ENCODE results near the gene RPL15. TPM values are rescaled to one million over a fixed set of nuclear protein-coding genes. Genes with fewer than 3 reads are reported as not detected.

Gene RPL15
- total RNA-seq, 2 experiments from 2014 or later = 2,355 to 2,390 TPM

DNA sequence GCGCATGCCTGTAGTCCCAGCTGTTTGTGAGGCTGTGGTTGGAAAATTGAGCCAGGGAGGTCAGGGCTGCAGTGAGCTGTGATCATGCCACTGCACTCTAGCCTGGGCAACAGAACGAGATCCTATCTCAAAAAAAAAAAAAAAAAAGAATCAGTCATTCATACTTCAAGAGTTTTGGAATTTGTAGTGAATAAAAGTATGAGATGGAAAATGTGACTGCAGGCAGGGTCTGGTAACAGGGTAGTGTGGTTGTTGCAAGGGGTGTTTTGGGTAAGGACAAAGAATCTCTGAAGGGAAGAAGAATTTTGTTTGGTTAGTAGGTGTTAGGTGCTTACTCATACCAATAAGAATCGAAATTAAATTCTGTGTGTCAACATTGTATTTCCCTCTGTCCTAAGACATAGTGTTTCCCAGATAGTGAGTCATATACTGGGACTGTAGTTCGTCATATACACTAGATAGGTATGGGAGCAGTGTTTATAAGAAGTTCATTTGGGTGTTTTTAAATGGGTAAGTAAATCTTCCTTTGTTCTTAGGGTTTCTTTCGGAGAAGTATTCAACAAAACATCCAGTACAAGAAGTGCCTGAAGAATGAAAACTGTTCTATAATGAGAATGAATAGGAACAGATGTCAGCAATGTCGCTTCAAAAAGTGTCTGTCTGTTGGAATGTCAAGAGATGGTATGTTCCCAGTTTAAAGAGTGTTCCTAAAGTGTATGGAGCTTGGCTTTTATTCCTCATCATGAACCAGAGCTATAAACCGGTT is 42.4 kb downstream of the RPL15 start:
- DNase-seq (ENCODE audit: low spot score) = no peak
- Histone ChIP-seq H2AFZ (ENCODE audit: low read length) (no peak overlapping the region), H3K4me1 (ENCODE audit: insufficient read depth, low read length, poor library complexity, severe bottlenecking) (no peaks in the 10 kb centered on the region), H3K27ac (ENCODE audit: low read depth, low read length, poor library complexity, severe bottlenecking) (no peak overlapping the region), H3K79me2 (ENCODE audit: insufficient read depth, low read depth, low read length) (no peaks in the 10 kb centered on the region), H3K4me3 (ENCODE audit: low read depth, low read length, poor library complexity, severe bottlenecking) (no peak overlapping the region), H4K20me1 (ENCODE audit: insufficient read depth, low read length) (no peaks in the 10 kb centered on the region), H3K9me2 (ENCODE audit: insufficient read depth, low read length) (no peaks in the 10 kb centered on the region), H3K4me2 (ENCODE audit: low read length) (no peak overlapping the region), H3K9me3 (ENCODE audit: low read length) (no peaks in the 10 kb centered on the region), H3K36me3 (ENCODE audit: insufficient read depth, low read length) (peaks cover 16% of the 10 kb centered on the region)
- no TSS peak for BruUV-seq (replicated peaks)
- CTCF ChIA-PET (ENCODE audit: unreplicated experiment) = no interaction called here
- TF ChIP-seq EZH2phosphoT487 (IDR thresholded peaks at IDR 0.05; ENCODE audit: borderline replicate concordance, low read depth, low read length) = no peak
- TF ChIP-seq, protein P1, sequence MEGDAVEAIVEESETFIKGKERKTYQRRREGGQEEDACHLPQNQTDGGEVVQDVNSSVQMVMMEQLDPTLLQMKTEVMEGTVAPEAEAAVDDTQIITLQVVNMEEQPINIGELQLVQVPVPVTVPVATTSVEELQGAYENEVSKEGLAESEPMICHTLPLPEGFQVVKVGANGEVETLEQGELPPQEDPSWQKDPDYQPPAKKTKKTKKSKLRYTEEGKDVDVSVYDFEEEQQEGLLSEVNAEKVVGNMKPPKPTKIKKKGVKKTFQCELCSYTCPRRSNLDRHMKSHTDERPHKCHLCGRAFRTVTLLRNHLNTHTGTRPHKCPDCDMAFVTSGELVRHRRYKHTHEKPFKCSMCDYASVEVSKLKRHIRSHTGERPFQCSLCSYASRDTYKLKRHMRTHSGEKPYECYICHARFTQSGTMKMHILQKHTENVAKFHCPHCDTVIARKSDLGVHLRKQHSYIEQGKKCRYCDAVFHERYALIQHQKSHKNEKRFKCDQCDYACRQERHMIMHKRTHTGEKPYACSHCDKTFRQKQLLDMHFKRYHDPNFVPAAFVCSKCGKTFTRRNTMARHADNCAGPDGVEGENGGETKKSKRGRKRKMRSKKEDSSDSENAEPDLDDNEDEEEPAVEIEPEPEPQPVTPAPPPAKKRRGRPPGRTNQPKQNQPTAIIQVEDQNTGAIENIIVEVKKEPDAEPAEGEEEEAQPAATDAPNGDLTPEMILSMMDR (conservative IDR thresholded peaks at IDR 0.05; ENCODE audit: low read length) = no peak
- intact Hi-C loops (cut with micrococcal nuclease; ENCODE audit: unreplicated experiment) = no loop called here
- POLR2A ChIA-PET = interaction anchor here (0.7 to 2.9 kb wide), 3 partner anchors 10 to 99 kb away, joined by 4 to 28 read pairs (median 4); no protein-coding TSS in a partner anchor

DNA sequence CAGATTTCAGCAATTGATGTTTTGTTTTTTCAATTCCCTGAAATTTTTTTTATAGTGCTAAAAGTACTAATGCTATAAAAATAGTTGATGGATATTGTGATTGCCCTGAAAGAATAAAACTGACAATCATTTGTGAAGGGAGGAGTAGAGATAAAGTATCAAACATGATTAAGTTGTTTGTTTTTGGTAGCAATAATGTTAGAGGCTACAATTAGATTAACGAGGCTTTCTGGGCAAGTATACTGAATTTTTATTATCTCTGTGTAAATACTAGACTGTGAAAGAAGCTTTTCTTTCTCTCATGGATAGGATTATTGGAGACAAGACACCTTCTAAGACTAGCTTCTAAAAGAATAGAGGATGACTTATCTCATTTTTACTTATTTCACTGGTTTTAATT is 43.7 kb downstream of the RPL15 start:
- TF ChIP-seq, protein P1 (conservative IDR thresholded peaks at IDR 0.05; ENCODE audit: low read length) = no peak
- no peak for TF ChIP-seq EZH2phosphoT487 (IDR thresholded peaks at IDR 0.05; ENCODE audit: borderline replicate concordance, low read depth, low read length)
- Histone ChIP-seq H3K27ac (ENCODE audit: low read depth, low read length, poor library complexity, severe bottlenecking) (no peak overlapping the region), H3K9me3 (ENCODE audit: low read length) (no peaks in the 10 kb centered on the region), H3K79me2 (ENCODE audit: insufficient read depth, low read depth, low read length) (no peaks in the 10 kb centered on the region), H3K4me1 (ENCODE audit: insufficient read depth, low read length, poor library complexity, severe bottlenecking) (no peaks in the 10 kb centered on the region), H3K4me2 (ENCODE audit: low read length) (no peak overlapping the region), H3K36me3 (ENCODE audit: insufficient read depth, low read length) (peaks cover 16% of the 10 kb centered on the region), H3K4me3 (ENCODE audit: low read depth, low read length, poor library complexity, severe bottlenecking) (no peak overlapping the region), H4K20me1 (ENCODE audit: insufficient read depth, low read length) (no peaks in the 10 kb centered on the region), H2AFZ (ENCODE audit: low read length) (no peak overlapping the region), H3K9me2 (ENCODE audit: insufficient read depth, low read length) (no peaks in the 10 kb centered on the region)
- BruUV-seq (replicated peaks) = no TSS peak
- ChIA-PET CTCF (ENCODE audit: unreplicated experiment) (interaction anchor here (0.7 kb wide), 1 partner anchor 1108 kb away, joined by 3 read pairs; no protein-coding TSS in a partner anchor), POLR2A (interaction anchor here (0.6 to 1.0 kb wide), 6 partner anchors 7 to 950 kb away, joined by 3 to 6 read pairs (median 4); no protein-coding TSS in a partner anchor)
- intact Hi-C loops (cut with micrococcal nuclease; ENCODE audit: unreplicated experiment) = no loop called here
- DNase-seq (ENCODE audit: low spot score) = no peak

DNA sequence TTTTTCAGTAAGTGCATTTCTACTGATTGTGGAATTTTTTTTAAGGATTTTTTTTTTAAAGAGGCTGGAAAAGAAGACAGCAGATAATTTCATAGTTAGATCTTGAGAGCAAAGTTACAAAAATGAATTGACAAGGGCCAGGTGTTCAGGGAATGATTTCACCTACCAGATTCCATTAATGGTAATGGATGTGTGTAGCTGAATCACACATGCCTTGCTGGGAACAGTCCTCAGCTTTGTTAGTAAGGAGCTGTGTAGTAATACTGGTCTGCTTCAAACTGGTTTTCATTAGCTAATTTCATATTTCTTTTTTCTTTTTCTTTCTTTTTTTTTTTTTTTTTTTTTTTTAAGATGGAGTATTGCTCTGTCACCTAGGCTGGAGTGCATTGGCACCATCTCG is 44.1 kb downstream of the RPL15 start:
- Histone ChIP-seq H2AFZ (ENCODE audit: low read length) (no peak overlapping the region), H3K4me1 (ENCODE audit: insufficient read depth, low read length, poor library complexity, severe bottlenecking) (no peaks in the 10 kb centered on the region), H3K79me2 (ENCODE audit: insufficient read depth, low read depth, low read length) (no peaks in the 10 kb centered on the region), H3K4me2 (ENCODE audit: low read length) (no peak overlapping the region), H4K20me1 (ENCODE audit: insufficient read depth, low read length) (no peaks in the 10 kb centered on the region), H3K27ac (ENCODE audit: low read depth, low read length, poor library complexity, severe bottlenecking) (no peak overlapping the region), H3K9me3 (ENCODE audit: low read length) (no peaks in the 10 kb centered on the region), H3K9me2 (ENCODE audit: insufficient read depth, low read length) (no peaks in the 10 kb centered on the region), H3K4me3 (ENCODE audit: low read depth, low read length, poor library complexity, severe bottlenecking) (no peak overlapping the region), H3K36me3 (ENCODE audit: insufficient read depth, low read length) (peaks cover 16% of the 10 kb centered on the region)
- no peak for DNase-seq (ENCODE audit: low spot score)
- BruUV-seq (replicated peaks) = no TSS peak
- no peak for TF ChIP-seq EZH2phosphoT487 (IDR thresholded peaks at IDR 0.05; ENCODE audit: borderline replicate concordance, low read depth, low read length)
- TF ChIP-seq, protein P1 (conservative IDR thresholded peaks at IDR 0.05; ENCODE audit: low read length) = no peak
- ChIA-PET POLR2A (interaction anchor here (0.6 to 1.0 kb wide), 8 partner anchors 8 to 950 kb away, joined by 3 to 10 read pairs (median 4); partner anchors contain the start of genes NKIRAS1 and RPL15), CTCF (ENCODE audit: unreplicated experiment) (interaction anchor here (0.7 kb wide), 1 partner anchor 1109 kb away, joined by 3 read pairs; no protein-coding TSS in a partner anchor)
- intact Hi-C loops (cut with micrococcal nuclease; ENCODE audit: unreplicated experiment) = no loop called here

Data from OCI-LY7 (cell line).